NCI-H2227 (cell line): ENCODE measurements around the gene FAM53B.

Experiments used
- DNase-seq: peaks from one replicate; lab custom pipeline; 2025; ENCODE audit not compliant: unreplicated experiment; lab: John Stamatoyannopoulos, UW

Gene FAM53B

GRCh38 chr10:124602121-124602561, 142.0 kb downstream of the FAM53B start:
- DNase-seq: no peak

DNA sequence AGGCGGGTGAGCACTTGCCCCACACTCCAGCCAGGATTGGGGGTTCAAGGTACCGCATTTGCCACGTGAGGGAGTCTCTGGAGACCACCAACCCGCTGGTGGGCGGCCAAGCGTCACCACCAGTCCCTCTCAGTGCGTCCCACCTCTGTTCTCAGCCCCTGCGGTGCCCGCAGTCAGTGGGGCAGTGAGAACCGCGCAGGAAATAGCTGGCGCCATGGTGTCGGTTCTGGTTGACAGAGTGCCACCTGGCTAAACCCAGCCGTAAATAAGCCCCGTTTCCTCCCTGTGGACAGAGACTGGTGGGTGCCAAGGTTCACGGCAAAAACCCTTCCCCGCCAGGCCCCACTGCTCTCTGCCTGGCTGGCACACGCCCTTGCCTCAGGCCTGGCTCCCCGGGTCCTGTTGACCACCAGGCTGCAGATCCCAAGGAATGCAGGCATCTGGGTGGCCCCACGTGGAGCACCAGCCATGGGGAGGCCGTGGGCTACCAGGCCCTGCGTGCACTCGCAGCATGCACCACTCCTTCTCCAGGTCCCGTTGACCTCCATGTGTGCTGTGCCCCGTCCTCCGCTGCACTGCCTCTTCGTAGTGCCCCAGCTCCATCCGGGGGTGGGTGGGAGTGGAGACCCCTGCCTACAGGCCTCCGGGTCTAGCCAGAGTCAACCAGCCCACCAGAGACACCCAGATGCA, 142.6 kb downstream of the FAM53B start:
- no peak for DNase-seq

- DNase-seq: no peak
These were observed 143.2 kb downstream of the FAM53B start for GRCh38 chr10:124601016-124601415.

- no peak for DNase-seq
These were observed 143.9 kb downstream of the FAM53B start for GRCh38 chr10:124600051-124600880.

- no peak for DNase-seq
These were observed 144.6 kb downstream of the FAM53B start for GRCh38 chr10:124599588-124600050.

- DNase-seq: no peak
These were observed 145.2 kb downstream of the FAM53B start for GRCh38 chr10:124598773-124599587.

- DNase-seq: no peak
These were observed 146.0 kb downstream of the FAM53B start for GRCh38 chr10:124598196-124598595.

GRCh38 chr10:124597846-124598165, 146.4 kb downstream of the FAM53B start:
- DNase-seq: no peak

- no peak for DNase-seq
These were observed 147.0 kb downstream of the FAM53B start for GRCh38 chr10:124596962-124597845.

DNA sequence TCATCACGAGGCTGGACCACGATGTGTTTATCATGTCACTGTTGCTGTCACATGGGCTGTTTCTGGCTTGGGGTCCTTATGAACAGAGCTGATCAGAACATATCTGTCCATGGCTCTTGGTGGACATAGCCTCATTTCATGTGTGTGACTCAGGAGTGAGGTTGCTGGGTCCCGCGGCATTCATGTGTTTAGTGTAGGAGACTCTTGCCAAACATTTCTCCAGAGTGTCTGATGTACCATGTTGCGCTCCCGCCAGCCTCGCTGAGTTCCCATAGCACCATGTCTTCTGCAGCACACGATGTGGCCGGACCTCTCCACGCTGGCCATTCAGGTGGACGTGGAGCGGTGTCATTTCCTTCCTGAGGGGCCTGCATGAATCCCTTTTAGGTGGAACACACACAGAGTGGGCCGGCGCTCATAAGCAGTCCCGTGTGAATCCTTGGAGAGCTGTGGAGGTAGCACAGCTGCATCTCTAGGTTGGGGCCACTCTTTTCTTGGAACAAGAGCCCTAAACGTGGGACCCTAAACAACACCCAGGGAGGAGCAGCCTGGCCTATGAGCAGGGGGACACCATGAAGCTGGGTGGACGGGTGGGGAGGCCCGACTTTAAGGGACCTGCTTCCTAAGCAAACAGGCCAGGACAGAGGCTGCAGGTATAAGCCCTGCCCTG, 147.9 kb downstream of the FAM53B start:
- DNase-seq: no peak

DNA sequence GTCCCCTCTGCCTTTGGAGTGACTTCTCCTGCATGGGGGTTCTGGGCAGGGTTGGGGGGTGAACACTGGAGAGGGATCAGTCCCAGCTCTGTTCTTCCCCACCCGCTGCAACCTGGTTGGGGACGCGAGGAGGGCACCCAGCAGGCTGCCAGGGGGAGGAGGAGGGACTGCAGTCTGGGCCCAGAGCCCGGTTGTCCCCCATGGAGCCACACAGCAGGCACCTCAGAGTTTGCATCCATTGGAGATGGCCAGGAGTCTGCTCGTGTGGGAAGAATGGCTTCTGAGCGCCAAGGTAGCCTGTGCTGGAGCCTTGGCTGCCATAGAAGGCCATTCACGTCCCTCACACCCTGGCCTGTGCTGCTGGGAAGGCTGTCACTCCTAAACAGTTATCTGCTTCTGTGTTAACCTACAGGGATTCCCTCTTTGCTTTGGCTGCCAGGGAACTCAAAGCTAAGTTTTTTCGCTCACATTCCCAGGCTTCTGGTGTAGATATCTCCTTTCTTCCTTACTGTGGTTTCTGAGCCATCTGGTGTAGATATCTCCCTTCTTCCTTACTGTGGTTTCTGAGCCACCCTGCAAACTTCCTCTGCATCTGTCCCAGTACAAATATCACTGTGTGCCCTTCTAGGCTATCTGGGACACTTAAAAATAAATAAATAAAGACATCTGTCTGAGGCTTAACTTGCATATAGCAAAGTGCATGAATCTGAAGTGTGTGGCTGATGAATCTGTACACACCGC, 148.9 kb downstream of the FAM53B start:
- no peak for DNase-seq

DNA sequence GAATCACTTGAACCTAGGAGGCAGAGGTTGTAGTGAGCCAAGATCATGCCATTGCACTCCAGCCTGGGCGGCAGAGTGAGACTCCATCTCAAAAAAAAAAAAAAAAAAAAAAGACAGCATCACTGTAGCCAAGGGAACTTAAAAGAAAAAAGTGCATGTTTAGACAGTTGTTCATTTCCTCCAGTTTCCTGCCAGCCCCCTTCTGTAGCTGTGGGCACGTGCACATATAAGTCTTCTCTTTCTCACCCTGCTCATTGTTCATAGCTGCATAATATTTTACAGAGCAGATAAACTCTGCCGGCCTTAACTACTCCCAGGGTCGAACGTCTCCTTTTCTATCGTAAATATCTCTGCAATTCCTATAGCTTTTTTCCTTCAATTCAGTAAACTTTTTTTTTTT, 149.9 kb downstream of the FAM53B start:
- no peak for DNase-seq

GRCh38 chr10:124593431-124593985, 150.7 kb downstream of the FAM53B start:
- DNase-seq: no peak

DNA sequence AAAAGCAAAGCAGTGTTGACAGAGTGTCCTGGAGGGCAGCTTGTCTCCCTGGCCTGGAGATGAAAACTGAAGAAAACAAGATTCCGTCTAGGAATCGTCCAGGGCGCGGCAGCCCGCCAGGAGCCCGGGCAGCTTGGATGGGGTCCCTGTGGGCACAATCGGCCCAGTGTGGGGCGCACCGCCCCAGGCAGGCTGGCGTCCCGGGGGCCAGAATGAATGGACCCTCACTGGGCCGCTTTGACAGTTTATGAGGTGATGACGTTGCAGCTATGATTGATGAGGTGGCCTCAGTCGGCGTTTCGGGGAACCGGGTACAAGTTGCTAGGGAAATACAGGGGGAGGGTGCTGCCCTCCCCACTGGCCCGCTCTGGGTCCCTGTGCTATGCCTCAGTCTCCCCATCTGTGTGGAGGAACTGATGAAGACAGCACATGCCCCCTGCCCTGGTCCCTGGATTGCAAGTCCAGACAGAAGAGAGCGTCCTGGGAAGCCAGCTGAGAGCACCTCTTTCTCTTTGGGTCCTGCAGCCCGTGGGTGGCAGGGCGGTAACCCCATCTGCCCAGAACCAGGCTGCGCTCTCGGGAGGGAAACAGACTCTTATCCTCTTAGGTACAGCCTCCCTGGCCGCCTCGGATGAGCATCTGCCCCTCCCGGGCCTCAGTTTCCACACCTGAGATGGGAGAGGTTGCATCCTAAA, 151.3 kb downstream of the FAM53B start:
- DNase-seq: no peak

- DNase-seq: no peak
These were observed 152.1 kb downstream of the FAM53B start for GRCh38 chr10:124592101-124592500.

DNA sequence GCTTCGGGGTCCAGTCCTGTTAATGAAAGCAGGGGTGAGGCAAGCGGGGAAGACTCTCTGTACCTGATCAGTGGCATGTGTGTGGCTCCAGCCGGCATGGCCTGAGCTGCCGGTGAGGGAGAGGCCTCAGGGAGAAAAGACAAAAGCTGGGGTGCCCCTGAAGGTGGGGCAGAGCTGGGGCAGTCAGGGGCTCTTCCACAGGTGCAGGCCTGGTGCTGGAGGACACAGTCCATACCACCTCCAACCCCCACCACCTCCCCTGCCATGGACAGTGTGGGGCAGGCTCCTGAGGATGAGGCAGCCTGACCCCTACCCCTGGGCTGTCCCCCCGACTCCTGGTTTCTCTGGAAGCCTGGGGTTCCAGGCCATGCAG, 153.1 kb downstream of the FAM53B start:
- no peak for DNase-seq

DNA sequence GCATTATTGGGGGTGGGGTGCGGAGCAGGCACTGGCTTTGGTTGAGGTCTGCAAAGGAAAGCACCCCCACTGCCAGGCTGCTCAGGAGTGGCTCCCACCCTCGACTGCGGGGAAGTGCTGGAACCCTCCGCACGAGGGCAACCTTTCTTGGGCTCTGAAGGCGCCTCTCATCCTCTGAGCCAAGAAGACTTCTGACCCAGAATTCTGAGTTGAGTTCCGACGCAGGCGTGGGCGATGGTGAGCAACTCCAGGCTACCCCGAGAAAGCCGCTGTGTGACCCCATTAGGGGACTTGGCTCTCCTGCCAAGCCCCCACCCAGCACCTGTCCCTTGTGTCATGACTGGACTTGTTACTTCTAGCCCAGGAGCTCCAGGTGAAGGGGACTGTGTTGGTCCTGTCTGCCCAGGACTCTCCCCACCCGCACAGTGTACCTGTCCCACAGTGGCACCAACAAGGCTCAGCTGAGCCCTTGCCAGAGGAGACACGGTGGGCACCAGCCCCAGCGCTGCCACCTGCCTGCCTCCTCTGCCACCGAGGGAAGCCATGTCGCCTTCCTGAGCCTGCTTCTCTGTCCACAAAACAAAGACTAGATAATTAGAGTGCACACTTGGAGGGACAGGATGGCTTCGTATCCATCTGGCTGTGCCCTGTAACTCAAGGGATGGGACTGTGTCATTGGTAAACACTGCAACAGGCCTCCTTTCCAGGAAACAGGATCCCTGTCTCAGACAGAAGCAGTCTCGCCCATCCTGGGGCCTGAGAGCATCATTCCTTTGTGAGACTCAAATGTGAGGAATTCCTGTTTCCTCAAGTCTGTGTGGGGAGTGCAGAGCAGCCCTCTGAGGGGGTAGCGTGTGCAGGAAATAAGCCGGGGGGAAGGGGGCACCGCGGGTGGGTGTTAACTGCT, 153.7 kb downstream of the FAM53B start:
- no peak for DNase-seq
